A549 treated with CORT108297 at 1 μM for 4 hours (cell line): ENCODE data around the gene ZNF268. TPM values are rescaled to one million over a fixed set of nuclear protein-coding genes. Genes with fewer than 3 reads are reported as not detected.

Source experiments
- total RNA-seq: library from RNA; stranded (reverse); fragments of 200-300 nt; extraction: Qiagen RNA extraction; gene quantifications from 5 replicates; pipeline ENCODE4 v1.2.3, GENCODE V29; 2022

The ZNF268 gene
- 9.2 to 14.0 TPM (median 10.7 TPM) in 5 replicates for total RNA-seq

DNA sequence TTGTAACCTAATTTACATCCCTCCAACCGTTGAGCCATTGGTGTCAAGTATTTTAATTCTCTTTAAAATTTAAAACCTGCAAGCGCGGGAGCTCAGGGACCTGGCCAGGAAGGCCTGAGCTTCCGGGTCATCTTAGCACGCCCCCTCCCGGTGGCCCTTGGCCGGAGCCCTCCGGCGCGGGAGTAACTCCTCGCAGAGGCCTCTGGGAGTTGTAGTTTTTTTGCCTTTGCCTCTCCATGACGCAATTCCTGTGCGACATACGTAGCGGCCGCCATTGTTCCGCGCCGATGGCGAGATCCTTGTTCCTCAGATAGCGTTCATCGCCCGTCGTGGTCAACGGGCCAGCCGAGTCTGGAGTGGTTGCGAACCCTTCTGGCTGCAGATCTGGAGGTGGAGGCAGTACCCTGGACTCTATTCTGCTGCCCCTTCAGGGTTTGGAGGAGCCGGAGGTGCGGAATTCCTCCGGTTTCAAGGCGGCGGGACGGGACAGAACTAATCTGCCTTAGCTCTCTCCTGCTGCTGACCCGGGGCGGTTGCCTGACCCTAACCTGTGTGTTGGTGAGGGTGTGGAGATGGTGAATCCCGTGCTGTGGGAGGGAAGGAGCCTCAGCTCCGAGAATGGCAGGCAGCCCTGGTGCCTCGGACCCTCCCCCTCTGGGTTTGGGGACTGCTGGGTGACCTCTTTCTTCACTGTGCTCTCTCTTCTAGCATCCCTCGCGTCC is at the start of gene ZNF268:
Gene ZNF268, plus strand, starts transcription at position 258 of the 722 bp plus-strand sequence. CDS start 503 bp downstream, outside the sequence.

DNA sequence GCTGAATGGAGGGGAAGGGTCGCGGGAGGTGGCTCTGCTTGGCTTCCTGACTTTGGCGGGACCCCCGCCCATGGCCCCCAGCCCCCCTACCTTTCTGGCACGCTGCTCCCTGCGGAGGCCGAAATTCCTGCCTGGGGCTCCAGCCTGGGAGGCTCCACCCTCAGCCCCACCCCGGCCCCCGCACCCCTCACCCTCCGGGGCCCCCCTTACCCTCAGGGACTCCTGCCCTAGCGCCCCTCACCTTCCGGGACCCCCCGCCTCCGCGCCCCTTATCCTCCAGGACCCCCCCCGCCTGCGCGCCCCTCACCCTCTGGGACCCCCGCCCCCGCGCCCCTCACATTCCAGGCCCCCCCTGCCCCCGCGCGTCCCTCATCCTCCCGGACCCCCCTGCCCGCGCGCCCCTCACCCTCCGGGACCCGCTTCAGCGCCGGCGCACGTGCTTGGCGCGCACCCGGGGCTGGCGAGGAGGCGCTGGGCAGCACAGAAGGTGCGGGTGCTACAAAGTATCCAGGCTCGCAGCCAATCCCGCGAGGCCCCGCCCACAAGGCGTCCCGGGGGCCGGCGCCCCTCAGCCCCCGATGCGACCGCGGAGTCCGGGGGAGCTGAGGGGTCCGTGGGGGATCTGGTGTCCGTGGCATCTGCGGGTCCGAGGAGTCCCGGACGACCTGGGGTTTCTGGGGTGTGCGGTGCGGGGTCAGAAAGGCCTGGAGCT is 54.3 kb downstream of the ZNF268 start, which contains the start of gene ANHX:
Gene ANHX, minus strand, starts transcription at position 477 of the 712 bp plus-strand sequence. CDS start 1,521 bp downstream, outside the sequence.

Other genes with a start within 250 kb of the ZNF268 start
- 2.5 to 4.3 TPM (median 3.6 TPM) in 5 replicates for gene ZNF605, start 225.2 kb upstream of the ZNF268 start, total RNA-seq
- 7.4 to 11.1 TPM (median 7.6 TPM) in 5 replicates for gene ZNF26, start 195.1 kb upstream of the ZNF268 start, total RNA-seq
- gene ZNF84, start 144.0 kb upstream of the ZNF268 start, total RNA-seq = 10.7 to 18.0 TPM (median 12.4 TPM) in 5 replicates
- 8.5 to 10.7 TPM (median 10.0 TPM) in 5 replicates for gene ZNF140, start 100.6 kb upstream of the ZNF268 start, total RNA-seq
- gene ZNF891, start 51.2 kb upstream of the ZNF268 start, total RNA-seq = 0.28 to 0.44 TPM (median 0.41 TPM) in 5 replicates
- gene ZNF10, start 50.9 kb upstream of the ZNF268 start, total RNA-seq = 0.99 to 2.1 TPM (median 1.2 TPM) in 5 replicates
- not detected in 5 replicates for gene ANHX, start 54.4 kb downstream of the ZNF268 start, total RNA-seq